ENCODE data around the gene CASR.

CASR gene

GRCh38 chr3:122186372-122186771 is 2.9 kb downstream of the CASR start:
- Mint-ChIP-seq H3K36me3 (ENCODE audit: low read depth) (no peaks in the 10 kb centered on the region), H3K27ac (no peak overlapping the region), H3K9me3 (no peaks in the 10 kb centered on the region), H3K4me1 (peaks cover 11% of the 10 kb centered on the region), H3K4me3 (peak overlapping the region in 1 of 3 experiments; percentile 0), H3K27me3 (ENCODE audit: low read depth) (peaks cover 92% of the 10 kb centered on the region)
- TF ChIP-seq CTCF (IDR thresholded peaks at IDR 0.05; ENCODE audit: unreplicated experiment in 3 of 3), result no peak

- H3K27ac Mint-ChIP-seq, result no peak overlapping the region
- TF ChIP-seq CTCF (IDR thresholded peaks at IDR 0.05; ENCODE audit: unreplicated experiment in 3 of 3), result no peak
- H3K36me3 Mint-ChIP-seq (ENCODE audit: low read depth), result no peaks in the 10 kb centered on the region
- no peaks in the 10 kb centered on the region for H3K9me3 Mint-ChIP-seq
- no peak overlapping the region for H3K4me3 Mint-ChIP-seq
- peaks cover 69% of the 10 kb centered on the region for H3K27me3 Mint-ChIP-seq (ENCODE audit: low read depth)
- peaks cover 8% of the 10 kb centered on the region for H3K4me1 Mint-ChIP-seq
Measured at GRCh38 chr3:122188737-122189136, 5.3 kb downstream of the CASR start.

- H3K9me3 Mint-ChIP-seq, result no peaks in the 10 kb centered on the region
- peaks cover 6% of the 10 kb centered on the region for H3K4me1 Mint-ChIP-seq
- no peak overlapping the region for H3K4me3 Mint-ChIP-seq
- H3K27ac Mint-ChIP-seq, result no peak overlapping the region
- H3K27me3 Mint-ChIP-seq (ENCODE audit: low read depth), result peaks cover 67% of the 10 kb centered on the region
- no peaks in the 10 kb centered on the region for H3K36me3 Mint-ChIP-seq (ENCODE audit: low read depth)
- no peak for TF ChIP-seq CTCF (IDR thresholded peaks at IDR 0.05; ENCODE audit: unreplicated experiment in 3 of 3)
Measured at GRCh38 chr3:122189357-122189756, 5.9 kb downstream of the CASR start.

GRCh38 chr3:122190525-122190924 is 7.1 kb downstream of the CASR start:
- no peak for TF ChIP-seq CTCF (IDR thresholded peaks at IDR 0.05; ENCODE audit: unreplicated experiment in 3 of 3)
- Mint-ChIP-seq H3K4me3 (no peak overlapping the region), H3K36me3 (ENCODE audit: low read depth) (no peaks in the 10 kb centered on the region), H3K27ac (no peak overlapping the region), H3K4me1 (no peaks in the 10 kb centered on the region), H3K9me3 (no peaks in the 10 kb centered on the region), H3K27me3 (ENCODE audit: low read depth) (peaks cover 56% of the 10 kb centered on the region)

- Mint-ChIP-seq H3K4me1 (no peaks in the 10 kb centered on the region), H3K27me3 (ENCODE audit: low read depth) (peaks cover 5% of the 10 kb centered on the region), H3K27ac (no peak overlapping the region), H3K9me3 (no peaks in the 10 kb centered on the region), H3K4me3 (no peak overlapping the region), H3K36me3 (ENCODE audit: low read depth) (peaks cover 4% of the 10 kb centered on the region)
- TF ChIP-seq CTCF (IDR thresholded peaks at IDR 0.05; ENCODE audit: unreplicated experiment in 3 of 3), result no peak
Measured at GRCh38 chr3:122198966-122199365, 15.5 kb downstream of the CASR start.

GRCh38 chr3:122199552-122199951 is 16.1 kb downstream of the CASR start:
- Mint-ChIP-seq H3K4me1 (no peaks in the 10 kb centered on the region), H3K4me3 (no peak overlapping the region), H3K27ac (no peak overlapping the region), H3K27me3 (ENCODE audit: low read depth) (no peaks in the 10 kb centered on the region), H3K36me3 (ENCODE audit: low read depth) (peaks cover 4% of the 10 kb centered on the region), H3K9me3 (no peaks in the 10 kb centered on the region)
- TF ChIP-seq CTCF (IDR thresholded peaks at IDR 0.05; ENCODE audit: unreplicated experiment in 3 of 3), result no peak

Data from nephron (organoid).